Islet of Langerhans (tissue), 1 donor: Measurements from ENCODE around the gene INF2.

Experiments used
- FAIRE-seq: peaks from one replicate; lab custom pipeline; 2011; peaks lifted over from hg19 to GRCh38; lab: Jason Lieb, UNC

Gene INF2

DNA sequence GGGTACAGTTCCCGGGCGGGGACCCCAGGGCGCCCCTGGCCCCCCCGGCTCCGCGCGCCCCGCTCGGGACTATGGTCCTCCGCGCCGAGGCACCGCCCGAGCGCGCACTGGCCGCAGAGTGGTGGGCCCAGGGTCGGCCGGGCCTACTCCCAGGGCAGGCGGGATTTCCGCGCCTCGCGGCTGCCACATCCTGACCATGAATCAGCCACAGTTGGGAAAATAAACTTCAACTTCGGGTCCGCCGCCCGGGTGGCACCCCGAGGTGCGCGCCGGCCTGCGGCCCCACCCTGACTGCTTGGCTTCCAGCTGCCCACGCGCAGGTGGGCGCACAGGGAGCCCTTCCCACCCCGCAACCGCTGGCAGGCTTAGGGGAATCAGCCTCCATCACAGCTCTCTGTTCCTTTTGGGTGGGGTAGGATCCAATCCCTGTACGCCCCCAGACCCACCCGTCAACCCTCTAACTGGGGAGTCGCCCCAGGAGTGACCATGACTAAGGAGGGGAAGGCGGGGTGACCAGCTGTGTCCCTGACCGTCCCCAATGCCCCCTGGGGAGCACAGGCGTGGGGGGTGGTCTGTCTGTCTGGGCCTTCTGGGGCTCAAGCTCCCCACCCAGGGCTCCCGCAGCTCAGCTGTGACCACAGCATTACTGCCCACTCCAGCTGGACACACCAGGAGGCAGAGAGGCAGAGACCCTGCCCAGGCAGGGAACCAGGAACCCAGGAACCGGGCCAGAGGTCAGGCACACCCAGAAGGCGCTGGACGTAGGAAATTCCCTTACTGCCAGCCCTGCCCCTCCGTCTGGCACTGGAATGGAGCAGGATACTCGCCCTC is 678 bp downstream of the INF2 start:
- FAIRE-seq, result no peak

DNA sequence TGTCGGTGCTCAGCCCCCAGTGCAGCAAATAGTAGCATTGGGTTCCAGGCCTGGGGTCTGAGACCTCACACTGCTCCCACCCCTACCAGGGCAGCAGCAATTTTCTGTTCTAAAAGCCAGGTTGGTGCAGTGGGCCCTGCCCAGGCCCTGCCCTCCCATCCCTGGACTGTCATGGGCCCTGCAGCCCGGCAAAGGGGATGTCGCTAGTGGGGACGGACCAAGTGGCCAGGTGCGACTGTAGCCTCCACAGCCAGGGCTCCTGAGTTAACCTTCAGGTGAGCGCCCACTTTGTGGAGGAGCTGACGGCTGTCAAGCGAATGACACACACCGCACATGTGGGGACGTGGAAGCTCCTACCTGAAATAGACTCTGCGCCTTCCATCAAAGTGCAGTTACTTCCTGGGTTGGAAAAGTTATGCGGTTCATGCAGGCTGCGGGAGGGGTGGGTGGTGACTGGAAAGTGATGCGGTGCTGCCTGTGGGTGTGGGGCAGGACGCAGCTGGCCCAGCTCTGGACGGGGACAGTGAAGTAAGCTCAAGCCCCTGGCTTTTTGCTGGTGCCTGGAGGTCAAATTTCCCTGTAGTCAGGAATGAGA is 1.5 kb downstream of the INF2 start:
- no peak for FAIRE-seq

DNA sequence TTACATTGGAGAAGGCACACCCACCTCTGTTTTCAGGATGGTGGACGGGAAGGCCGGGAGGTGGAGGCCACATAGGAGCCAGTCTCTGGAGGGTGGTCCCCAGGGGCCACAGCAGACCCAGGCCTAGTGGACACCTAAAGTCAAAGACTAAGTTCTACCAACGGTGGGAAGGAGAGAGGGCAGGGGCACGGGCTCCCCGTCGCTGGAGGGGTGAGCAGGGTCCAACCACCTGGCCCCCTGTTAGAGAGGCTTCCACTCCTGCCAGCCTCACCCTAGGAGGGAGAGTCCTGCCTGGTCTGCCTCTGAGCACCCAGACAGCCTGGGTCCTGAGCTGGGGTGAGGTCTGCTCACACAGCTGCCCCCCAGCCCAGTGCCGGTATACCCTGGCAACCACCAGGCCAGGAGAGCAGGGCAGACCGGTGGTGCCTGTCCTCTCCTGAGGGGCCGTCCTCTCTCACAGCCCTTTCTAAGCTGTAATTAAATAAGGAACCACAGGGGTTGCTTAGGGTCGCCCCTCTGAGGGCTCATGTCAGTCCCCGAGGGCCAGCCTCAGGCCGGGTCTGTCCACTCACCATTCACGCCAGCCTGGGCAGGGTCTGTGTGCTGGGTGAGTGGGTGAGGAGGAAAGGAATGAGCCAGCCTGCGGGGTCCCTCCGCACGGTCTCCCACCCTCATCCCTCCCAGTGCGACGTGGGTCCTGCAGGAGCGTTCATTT is 2.3 kb downstream of the INF2 start:
- no peak for FAIRE-seq

DNA sequence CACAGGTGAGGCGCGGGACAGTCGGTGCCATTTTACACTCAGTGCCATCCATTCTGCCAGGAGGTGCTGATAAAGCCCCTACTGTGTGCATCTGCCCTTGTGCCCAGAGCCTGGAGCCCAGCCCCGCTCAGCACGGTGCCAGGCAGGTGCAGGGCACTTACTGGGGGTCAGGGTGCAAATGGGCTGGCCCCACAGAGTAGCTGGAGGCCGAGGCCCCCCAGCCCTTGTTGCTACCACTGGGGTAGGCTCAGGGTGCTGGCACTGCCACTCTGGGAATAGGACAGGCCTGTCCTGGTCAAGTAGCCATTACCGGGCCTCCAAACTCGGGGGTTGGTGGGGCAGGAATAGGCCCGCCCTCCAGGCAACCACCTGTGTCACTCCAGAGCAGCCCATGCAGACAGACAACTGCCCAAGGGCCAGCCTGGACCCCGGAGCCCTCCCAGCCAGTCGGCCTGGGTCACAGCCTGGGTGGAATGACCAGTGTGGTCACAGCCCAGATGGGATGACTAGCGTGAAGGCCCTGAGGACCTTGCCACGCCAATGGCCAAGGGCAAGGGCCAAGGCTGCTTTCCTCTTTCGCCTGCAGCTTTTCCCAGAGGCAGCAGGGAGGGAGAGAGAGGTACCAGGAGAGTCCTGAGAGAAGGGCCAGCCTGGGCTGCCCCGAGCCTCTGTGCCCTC is 3.0 kb downstream of the INF2 start:
- no peak for FAIRE-seq

DNA sequence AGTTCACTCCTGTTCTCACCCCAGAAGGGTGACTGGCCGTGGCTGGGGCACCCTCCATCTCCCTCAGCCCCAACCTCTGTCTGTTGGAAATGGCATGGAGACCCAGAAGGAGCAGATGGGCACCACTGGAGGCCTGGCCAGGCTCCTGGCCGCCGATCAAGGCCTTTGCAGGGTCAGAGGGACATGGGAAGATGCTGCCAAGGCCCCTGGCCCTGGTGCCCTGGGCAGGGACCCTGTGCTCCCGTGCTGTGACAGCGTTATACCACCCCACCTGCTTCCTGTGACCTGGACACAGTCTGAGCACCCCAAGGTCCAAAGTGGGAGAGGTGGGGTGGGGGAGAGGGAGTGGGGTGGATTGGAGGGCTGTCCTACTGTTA is 3.5 kb downstream of the INF2 start:
- no peak for FAIRE-seq

DNA sequence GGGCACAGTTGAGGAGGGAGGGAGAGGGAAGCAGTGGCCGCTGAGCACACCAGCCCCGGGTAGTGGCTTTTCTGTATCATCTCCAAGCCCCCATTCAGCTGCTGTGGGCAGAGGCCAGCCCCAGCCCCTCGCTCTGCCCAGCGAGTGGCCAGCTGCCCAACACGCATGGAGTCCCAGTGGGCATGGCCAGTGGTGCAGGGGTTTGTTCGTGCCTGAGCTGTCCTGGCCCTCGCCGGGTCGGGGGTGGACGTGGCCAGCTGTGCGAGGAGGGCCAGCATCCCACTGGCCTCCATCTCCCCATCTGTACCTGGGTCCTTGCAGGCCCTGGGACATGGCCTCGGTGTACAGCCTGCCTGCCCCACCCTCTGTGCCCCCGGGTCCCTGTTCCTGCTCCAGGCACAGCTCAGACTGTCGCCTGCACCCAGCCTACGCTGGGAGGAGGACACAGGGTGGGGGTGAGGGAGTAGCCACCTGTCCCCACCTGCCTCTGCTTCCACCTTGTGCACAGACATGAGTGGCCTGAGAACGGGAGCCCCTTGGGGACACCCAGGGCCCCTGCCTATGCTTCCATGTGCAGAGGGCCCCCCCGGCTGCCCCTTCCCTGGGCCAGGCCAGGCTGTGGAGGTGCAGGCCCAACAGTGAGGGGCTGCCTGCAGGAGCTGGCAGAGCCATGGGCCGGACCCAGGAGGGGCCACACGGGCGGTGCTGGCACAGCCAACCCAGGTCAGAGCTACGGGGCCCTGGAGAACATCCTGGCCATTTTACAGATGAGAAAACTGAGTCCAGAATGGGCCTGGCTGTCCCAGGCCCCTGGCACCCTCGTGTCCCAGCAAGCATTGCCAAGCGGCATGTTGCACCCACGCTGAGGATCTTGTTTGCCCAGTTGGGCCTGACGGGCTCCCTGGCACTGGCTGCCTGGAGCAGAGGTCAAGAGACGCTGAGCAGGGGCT is 4.3 kb downstream of the INF2 start:
- no peak for FAIRE-seq

DNA sequence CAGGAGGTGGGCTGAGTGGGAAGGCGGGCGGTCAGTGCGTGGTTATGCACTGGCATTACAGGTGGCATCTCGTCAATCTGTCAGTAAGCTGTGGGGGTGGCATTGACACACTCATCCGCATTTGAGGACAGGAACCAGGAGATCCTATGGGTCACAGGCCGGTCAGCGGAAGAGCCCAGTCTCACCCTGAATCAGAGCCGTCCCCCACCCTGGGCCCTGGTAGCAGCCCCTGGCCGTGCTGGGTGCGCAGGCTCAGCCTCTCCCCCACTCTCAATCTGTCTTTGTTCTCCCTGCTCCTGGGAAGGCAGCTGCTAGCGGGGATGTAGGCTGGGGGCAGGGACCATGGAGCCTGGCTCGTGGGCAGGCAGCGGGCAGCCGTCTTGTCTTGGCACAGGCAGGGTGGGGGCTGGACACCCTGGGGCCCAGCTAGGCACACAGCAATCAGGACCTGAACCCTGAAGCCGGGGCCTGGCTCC is 5.1 kb downstream of the INF2 start:
- FAIRE-seq, result no peak

DNA sequence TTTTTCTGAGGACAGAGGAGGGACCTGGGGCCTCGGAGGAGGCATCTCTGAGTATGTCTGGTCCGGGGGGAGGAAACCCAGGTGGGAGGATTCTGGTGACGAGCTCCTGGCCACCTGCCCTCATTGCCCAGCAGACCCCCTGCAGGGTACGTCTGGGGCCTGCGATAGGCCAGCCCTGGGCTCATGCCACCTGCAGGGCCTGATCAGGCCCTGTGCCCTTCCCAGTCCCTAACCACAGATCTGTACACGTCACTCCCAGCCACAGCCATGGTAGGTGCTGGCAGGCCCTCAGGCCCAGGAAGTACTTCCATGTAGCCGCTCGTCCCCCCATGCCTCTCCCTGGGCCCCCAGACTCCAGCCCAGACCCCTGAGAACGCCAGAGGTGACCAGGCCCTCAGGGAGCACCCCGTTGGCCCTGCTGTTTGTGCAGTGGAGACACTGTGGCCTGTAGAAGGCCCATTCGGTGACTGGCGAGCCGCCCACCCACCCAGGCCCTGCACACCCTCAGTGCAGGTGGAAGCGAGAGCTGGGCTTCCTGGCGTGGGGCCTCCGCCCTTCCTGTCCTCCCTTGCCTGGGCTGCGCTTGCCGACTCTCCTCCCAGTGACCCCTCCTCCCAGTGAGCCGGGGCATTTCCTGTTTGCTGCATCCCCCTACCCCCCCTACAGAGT is 5.7 kb downstream of the INF2 start:
- no peak for FAIRE-seq

DNA sequence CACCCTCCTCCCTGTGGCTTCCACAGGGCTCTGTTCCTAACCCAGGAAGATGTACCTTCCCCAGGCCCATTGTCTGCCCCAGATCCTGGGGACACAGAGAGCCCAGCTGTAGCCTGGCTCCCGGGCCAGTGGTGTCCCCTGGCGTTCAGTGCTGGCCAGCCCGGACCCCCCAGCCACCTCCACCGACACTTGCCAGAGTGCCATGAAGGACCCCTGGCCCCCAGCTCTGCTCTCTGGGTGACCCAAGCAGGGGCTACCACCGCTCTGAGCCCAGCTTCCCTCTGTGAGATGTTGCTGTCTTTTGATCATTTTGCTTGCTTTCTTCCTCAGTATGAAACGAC is 6.2 kb downstream of the INF2 start:
- no peak for FAIRE-seq

DNA sequence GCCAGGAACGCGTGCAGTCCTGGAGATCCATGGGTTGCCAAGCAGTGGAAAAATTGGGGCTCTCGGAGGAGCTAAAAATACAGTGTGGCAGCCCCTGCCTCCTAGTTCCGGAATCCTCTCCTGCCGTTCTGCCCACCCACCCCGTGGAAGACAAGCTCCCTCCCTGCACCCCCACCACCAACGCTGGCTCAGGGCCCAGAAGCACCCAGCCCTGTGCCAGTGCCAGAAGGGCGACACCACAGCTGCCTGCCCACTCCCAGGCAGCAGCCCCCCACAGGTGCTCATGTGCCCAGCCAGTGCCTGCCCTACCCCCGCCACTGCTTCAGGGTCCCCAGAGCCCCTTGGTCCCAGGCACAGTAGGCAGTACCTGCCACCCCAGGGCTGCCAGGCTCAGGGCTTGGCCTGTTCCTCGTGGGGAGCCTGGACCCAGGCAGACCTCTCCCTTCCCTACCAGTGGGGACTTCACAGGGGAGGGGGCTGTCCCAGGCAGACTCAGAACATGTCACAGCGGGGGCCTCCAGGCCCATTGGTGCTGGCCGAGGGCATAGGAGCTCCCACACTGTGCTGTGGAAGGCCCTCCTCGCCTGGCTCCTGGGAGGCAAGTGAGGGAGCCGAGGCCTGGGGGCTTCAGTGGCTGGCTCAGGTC is 7.4 kb downstream of the INF2 start:
- no peak for FAIRE-seq

DNA sequence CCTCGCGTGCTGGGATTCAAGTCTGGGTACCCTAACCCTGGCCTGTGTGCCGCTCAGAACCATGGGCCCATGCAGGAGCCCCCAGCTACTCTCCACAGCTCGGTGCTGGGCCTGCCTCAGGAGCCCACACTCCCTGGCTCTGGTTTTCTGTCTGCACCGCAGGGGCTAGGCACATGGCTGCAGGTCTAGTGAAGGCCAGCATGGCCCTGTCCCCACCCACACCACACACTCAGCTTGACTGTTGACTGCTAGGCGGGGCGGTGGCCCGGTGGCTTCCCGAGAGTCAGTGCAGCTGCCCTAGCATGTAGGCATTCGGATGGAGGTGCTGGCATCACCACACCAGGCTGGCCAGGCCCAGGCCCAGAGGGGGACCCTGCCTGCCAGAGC is 7.9 kb downstream of the INF2 start:
- no peak for FAIRE-seq

DNA sequence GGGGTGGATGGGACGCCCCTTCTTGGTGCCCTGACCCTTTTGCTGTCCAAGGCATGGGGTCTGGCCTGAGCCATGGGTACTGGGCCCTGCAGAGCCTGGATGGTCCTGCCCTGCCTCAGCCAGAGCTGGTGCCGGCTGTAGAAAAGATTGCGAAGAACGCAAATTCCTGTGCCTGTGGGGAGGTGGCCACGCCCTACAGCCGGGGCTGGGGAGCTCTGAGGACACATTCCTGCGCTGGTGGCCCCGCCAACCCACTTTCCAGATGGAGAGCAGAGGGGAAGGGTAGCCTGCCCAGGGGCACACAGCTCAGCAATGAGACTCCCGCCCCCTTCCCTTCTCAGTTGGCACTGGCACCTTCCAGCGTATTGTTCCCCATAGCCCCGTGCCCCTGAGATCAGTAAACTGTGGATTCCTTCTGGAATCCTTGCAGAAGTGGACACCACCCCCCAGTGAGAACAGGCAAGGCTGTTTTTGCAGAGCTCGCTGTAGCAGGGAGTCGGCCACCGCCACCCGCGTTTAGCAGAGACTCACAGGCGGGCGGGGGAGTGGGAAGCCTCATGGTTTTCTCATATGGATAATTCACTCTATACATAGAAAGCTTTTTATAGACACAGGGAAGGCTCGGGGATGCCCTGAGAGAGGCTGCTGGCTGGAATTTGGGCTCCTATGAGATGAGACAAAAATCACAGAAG is 8.6 kb downstream of the INF2 start:
- FAIRE-seq, result no peak

DNA sequence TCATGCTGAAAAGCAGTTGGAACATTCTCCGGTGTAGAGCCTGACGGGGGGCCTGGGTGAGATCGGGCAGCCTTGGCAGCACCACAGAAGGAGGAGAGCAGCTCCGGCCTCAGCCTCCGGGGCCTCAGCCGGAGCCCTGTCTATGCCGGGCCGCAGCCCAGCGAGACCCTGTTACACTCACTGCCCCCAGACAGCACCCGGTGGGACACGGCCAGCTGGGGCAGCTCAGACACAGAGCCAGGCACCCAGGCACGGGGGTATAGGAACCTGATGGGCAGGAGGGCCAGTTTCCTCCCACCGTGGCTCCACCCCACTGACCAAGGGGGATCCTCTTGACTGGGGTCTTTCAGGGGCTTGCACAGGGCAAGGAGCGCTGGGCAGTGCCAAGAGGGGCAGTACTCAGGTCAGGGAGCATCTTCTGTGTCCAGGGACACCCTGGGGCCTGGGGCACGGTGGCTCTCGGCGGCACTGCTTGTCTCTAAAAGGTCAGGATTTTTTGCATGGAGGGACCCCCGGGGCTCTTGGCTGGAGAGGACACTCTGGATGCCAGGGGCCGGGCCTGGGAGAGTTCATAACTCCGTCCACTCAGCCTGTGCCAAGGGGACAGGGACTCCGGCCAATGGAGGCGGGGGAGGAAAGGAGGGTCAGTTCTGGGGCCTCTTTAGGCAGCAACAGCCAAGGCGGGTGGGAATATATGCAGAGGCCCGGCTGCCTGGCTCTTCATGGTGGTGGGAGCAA is 9.4 kb downstream of the INF2 start:
- FAIRE-seq, result no peak

DNA sequence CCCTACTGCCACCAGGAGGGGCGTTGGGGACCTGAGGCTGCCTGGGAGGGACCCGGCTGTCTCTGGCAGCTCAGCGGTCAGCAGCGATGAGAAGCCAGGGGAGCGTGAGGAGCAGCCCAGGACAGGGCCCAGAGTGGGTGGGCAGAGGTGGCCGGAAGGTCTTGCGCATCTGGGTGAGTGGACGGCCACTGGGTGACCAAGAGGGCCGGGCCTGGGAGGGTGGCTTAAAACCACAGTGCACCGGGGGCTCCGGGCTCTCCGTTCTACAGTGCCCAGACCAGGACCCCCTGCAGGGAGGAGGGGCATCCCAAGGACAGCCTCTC is 10.0 kb downstream of the INF2 start:
- no peak for FAIRE-seq

DNA sequence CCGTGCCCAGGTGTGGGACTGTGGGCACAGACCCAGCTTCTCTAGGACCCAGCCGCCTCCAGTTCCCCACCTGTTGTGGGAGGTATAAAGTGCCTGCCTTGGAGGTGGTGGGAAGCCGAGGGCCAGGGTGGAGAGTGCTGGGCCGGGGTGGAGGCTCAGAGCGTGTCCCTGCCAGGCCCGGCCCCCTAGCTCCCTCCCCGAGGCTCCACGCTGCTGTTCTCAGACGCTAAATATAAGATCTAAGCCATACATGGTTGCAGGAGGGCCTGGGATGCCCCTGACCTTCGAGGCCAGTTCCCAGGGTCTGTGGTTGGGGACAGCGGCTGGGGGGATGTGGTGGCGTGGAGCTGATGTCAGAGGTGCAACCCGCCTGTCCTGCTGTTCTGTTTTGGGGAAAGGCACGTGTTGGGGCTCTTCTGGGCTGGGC is 10.8 kb downstream of the INF2 start:
- no peak for FAIRE-seq

DNA sequence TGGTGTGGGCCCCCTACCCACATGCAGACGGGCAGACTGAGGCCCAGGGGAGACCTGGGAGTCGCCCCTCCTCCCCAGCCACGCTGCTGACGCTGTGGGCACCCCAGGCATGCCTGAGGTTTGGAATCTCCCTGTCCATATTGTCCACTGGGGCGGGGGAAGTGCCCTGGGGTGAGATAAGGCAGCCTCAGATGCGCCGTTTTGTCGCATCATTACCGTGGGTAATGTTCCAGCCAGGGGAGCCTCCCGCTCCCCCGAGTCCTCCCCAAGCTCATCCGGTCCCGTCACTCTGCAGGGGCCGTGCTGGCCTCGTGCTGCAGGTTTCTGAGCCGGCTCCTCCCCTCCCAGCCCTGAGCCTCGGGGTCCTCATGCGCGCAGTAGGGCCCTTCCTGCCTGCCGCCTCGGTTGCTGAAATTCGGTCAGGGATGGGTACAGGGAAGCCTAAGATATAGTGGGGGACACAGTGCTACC is 11.4 kb downstream of the INF2 start:
- no peak for FAIRE-seq

DNA sequence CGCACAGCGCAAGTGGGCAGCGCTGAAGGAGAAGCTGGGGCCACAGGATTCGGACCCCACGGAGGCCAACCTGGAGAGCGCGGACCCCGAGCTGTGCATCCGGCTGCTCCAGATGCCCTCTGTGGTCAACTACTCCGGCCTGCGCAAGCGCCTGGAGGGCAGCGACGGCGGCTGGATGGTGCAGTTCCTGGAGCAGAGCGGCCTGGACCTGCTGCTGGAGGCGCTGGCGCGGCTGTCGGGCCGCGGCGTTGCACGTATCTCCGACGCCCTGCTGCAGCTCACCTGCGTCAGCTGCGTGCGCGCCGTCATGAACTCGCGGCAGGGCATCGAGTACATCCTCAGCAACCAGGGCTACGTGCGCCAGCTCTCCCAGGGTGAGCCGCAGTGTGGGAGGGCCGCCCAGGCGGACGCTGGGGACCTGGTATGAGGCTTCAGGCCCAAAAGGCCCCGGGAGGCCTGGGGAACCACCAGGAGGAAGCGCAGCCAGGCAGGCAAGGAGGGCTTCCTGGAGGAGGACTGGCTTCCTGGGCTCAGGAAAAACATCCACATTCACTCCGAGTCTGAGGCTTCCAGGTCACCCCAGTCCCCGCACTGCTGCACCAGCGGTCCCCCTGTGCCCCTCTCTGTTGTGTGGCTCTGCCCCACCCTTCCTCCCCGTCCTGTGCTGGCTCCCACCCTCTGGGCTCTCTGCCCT is 12.1 kb downstream of the INF2 start:
- no peak for FAIRE-seq

DNA sequence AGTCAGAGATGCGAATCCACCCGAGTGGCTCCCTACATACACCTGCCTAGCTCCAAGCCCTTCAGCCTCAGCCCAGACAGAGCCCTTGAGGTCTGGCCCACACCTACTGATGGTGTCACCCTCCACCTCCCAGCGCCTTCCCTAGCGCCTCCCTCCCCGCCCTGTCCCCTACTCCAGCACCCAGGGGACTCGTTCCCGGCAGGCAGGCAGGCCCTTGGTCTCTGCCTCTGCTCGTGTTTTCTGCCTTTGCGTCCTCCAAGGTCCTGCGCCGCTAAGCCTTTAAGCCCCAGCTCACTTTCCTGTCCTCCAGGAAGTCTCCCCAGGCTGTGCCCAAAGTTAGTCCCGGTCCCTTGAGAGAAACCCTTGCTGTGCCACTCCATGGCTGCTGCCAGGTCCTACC is 12.7 kb downstream of the INF2 start:
- FAIRE-seq, result no peak

DNA sequence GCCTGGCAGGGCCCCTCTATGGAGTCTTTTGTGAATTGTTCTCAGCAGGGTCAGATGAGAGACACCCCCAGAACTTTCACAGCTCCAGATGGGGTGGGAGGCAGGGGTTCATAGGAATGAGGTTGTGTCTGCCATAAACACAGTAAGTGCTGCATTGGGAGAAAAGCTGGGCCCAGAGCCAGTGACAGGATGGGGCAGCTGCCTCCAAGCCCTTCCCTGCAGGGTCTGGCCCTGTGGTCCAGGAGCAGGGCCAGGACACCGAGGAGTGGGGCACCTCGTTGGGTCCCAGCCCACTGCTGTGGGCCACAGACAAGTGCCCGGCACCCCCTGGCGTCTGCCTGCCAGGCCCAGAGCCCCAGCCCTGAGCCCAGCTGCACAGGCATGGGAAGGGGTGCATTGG is 13.3 kb downstream of the INF2 start:
- FAIRE-seq, result no peak
